CD4-positive, alpha-beta T cell treated with Interleukin-2 at 100 ng/mL for 4 hours (primary cell): ENCODE data around the gene JRKL.

Experiments used
- DNase-seq: peaks from one replicate; pipeline ENCODE4 v3.0.0-alpha.2; 2020; ENCODE audit warnings: low spot score

Gene JRKL

DNA sequence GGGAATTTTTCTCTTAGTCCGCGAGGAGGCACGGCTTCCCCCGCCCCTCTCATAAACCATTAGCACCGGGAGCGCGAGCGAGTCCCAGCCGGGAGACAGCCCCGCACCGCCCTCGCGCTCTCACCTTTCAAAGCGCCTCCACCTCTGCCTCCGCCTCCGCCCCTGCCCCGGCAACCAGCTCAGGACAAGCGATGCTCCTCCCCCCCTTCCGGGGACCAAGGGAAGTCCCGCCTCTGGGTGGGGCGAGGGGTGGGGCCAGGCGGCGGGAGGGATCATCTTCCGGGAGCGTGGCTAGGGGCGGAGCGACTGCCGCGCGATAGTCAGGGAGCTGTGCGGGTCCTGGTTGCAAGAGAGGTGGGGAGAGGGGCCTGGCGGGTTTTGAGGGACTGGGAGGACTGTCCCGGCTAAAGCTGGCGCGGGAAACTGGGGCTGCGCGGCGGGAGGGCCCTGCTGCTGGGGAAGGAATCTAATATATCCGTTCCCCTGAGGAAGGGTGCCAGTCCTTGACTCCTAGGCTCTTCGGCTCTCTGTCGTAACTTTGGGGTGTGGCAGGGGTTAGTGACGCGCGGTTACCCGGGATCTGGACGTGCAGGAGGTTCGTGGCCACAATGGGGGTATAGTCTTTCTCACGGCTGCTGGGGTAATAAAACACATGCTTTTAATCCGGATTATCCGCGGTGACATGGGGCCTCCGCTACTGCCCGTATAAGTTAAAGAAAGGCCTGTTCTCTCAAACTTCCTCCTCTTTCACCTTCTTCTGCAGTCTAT is at the start of gene JRKL, which contains the start of gene CCDC82:
Gene JRKL (plus strand): TSS at position 294 of the 768 bp plus-strand sequence. CDS start 637 bp downstream, outside the sequence.
Gene CCDC82 (minus strand): TSS at position 193 of the 768 bp plus-strand sequence. CDS start 5,165 bp downstream, outside the sequence.
- peak; percentile 98 for DNase-seq

DNA sequence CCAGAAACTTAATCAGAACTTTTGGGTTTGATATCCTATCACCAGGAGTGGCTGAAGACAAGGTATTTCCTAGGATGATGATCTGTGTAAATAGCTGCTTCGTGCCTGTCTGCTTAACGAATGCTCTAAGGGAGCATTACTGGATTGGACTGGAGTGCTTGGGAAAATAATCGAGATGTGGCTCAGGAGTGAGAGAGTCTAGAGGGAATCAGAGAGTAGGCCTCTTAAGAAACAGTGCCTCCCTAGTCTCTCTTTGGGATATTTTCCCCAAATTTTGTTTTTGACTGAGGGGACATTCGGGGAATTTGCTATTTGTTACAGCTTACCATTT is 49.3 kb upstream of the JRKL start:
- no peak for DNase-seq

DNA sequence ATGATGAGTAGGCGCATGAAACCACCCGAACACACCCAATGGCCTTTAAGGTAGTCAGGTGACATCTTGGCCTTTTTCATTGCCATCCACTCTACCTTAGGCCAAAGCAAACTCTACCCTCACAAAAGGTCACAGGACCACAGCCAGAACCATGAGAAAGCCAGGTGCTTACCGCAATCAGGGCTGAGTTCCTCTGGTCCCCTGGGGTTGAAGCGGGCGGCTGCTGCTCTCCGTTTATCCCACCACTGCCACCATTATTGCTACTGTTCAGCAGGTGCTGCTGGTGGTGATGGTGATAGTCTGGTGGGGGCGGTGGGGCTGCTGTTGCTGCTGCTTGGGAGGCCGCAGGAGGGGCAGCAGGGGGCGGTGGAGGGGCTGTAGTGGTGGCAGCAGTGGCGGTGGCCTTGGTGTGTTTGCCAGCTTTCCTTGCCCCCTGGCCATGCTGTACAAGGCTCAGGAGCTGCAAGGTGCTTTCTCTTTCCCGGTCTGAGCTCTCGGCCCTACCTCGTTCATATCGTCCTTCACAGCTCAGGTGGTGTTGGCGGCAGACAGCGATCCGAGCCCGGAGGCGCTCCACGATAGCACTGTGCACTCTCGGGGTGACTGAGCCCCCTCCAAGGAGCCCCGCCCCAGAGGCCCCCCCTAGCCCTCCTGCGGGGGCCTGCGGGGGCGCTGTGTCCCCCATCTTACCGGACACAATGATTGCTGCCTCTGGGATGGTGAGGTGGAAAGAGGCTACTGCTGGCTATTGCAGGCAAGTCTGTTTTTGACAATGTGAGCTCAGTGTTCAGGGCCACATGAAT is 48.4 kb upstream of the JRKL start:
- DNase-seq = peak; percentile 69

DNA sequence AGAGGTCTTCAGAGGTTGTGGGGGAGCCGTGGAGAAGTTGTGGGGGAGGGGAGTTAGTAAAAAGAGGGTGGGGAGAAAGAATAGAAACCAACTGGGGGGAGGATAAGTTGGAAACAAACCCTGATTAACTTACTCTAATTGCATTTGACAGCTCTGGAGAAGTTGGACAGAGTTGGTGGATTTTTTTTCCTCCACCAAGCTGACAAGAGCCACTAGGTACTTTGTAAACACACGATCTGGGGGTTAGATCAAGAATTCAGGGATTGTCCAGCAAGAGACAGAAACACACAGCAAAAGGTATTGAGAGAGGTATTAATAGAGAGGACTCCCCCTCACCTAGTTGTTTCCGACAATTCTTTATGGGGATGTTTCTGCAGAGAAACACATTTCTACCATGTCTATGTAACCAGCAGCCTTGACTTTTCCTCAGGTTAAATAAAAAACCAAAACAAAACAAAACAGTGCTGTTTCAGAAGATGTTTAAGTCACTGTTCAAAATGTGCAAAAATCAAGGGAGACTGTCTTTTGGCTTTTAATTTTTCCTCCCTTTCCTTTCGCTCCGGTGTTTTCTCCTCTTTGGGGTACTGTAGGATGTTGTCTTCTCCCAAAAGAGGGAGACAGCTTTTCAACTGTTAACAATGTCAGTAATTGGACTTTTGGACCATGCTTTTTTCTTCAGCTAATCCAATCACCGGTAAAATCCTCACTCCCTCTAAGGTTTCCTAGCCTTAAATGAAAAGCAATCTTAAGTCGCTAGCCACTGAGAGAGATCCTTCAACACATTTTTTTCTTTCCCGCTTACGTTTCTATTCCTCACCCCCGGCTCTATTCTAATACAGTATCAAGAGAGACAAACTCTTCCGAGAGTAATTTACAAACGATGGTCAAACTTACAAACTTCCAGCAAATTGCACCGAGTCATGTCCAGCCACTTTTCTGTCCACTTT is 47.5 kb upstream of the JRKL start:
- peak; percentile 3 for DNase-seq

DNA sequence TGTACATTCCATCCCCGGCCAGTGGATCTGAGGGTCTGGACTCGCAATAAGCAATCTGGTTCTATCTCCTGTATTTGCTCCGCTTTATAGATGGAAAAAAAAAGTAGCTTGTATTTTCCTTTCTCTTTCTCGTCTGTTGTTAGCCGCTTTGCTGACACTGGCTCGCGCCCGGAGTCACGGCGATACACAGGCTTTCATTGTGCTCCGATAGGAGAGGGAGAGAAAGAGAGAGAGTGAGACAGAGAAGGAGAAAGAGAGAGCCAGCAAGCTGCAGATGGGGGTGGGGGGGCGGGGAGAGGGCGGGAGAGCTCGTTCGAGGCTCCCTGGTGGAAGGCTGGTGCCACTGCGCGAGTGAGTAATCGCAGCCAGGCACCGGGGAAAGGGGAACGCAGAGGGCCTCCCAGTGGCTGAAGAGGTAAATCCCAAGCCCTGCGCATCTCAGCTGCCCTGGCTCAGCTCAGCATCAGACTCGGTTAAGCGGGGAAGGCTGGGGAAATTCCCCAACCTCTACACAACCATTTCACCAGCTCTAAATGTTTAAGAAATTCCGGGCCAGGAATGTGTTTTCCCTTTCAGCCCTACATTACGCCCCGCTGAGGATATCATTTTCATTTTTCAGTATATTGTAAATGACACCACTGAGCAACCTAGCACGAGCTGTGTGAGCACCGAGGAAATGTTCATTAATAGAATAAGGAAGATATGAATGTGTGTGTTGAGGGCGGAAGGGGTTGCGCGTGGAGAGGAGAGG is 46.7 kb upstream of the JRKL start, which contains the start of gene MAML2:
Gene MAML2 (minus strand): TSS at position 235 of the 751 bp plus-strand sequence. CDS start 1,300 bp downstream, outside the sequence.
- peak; percentile 94 for DNase-seq

DNA sequence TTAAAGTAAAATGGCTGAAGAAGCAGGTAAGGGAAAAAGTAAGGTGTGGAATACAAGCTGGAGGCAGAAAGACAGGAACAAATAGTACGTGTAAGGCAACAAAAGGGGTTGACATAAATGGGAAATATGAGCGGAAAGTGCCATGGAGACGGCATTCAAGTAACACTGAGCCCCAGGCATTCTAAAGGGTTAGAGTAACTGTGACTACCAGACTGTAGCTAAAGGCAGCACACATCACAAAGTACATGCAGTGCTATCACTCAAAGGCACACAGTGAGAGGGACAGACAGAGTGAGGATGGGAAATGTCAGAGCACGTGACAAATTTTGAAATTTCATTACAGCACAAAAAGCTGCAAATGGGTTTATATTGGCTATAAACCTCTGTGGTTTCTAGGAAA is 33.0 kb upstream of the JRKL start:
- no peak for DNase-seq

DNA sequence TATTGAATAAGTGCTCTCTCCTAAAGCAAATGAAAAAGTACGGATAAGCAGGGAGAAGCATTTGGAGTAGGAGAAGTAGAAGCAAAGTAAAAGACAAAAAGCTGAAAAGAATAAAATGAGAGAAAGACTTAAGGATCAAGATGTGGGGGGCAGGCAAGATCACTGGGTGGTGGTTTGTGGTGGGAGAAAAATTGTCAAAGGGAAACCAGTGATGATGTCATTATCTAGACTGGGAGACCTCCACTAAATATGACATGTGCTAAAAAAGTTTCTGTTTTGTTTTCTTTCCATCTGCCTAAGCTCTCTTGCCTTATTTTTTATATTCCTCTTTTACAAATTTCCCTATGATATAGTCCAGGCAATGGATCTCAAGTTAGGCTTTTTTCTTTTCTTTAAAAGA is 32.0 kb upstream of the JRKL start:
- DNase-seq = no peak

DNA sequence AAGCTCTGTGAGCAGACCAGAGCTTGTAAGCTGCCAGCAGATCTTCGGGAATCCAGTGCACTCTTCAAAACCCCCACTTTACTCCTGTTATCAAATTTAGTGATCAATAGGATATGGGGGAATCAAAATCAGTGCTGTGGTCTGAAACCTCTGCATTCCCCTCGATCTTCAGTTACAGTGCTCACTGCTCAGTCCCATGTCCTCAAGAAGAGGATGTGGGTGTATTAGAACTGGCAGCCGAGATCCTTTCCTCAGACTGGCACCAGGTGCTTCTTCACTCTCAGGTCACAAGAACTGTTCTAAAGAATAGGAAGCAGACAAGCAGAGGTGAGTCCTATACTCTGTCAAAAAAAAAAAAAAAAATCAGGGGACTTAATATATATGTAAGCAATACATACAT is 31.5 kb upstream of the JRKL start:
- DNase-seq = no peak

DNA sequence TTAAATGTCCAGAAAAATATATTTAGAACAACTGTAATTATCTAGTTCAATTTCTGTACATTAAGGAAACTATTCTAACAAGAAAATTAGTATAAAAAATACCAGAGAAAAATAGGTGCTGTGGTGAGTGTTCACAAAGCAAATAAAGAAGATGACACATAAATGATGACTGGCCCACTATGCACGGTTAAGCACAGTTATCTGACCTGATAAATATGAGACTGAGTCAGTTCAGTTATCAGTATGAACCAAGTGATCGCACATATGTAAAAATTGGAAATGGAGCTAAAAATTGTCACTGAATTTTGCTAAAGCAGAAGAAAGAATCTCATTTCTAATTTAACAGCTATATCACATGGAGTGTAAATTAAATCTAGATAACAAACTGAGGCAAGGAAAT is 28.0 kb upstream of the JRKL start:
- no peak for DNase-seq

DNA sequence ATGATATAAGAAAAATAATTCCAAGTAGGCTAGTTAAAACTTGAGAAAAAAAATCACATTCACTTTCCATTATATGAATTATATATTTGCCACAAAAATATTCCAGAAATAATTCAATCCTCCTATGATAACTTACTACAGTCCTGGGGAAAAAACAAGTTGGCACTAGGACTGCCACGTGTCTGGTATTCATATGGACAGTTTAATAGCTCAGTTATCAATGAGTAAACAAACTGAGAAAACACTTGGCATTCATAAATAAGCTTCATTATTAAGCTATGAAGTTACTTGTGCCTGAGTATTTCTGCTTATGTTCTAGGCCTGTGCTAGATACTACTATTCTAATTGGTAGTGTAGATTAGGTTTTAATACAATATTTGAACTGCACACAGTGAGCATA is 24.3 kb upstream of the JRKL start:
- no peak for DNase-seq

DNA sequence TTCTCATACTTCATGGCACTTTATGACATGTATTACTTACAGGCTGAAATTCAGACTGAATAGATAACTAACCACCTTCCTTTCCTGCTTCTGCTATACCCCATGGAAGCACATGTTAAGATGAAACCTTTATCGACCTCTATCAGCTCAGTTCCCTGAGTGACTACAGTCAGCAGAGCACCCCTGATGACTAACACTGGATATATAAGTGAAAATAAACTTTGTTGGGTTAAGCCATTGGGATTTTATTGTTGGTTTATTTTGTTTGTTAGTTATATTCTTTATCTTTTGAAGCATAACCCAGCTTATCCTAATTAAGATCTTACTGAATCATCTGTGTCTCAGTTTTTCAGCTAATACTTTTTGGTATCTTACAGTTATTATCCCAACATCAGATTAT is 23.8 kb upstream of the JRKL start:
- DNase-seq = no peak

DNA sequence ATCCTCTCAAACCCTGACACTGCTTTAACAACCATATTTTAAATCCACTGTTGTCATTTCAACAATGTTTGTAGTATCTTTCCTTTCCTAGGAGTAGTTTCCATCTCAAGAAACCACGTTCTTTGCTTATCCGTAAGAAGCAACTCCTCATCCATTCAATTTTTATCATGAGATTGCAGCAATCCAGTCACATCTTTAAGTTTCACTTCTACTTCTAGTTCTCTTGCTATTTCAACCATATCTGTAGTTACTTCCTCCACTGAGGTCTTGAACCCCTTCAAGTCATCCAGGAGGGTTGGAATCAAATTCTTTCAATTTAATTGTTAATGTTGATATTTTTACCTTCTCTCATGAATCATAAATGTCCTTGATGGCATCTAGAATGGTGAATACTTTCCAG is 22.5 kb upstream of the JRKL start:
- no peak for DNase-seq

DNA sequence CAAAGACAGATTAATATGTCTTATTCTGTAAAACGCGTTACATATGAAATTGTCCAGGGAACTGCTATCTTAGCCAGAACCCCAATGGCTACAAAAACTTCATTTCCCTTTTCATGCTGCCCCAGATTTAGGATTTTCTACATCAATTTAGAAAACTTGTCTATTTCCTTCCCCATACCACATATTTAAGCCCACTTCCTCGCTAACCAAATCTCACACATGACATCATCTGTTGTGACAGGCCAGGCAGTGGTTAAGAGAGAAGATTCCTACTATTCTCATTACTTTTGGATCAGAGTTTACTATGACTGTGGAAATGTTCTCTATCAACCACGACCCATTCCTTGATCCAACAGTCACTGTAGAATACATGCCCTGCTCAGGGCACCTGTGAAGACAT is 16.0 kb upstream of the JRKL start:
- no peak for DNase-seq

DNA sequence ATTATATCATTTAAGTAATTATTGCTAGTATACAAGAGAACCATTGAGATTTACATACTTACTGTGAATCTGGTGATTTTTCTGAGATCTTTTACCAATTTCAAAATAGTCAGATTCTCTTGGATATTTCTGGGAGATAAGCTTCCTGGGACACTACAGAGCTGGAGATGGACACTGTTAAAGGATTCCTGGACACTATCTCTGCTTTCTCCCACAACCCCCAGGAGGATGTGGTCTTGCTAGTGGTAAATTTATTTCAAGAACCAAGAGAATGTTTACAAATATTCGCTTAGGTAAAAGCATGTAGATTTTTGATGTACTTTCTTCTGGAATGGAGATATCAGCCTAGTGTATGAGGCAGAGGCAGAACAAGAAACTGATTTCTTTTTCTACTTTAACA is 13.0 kb upstream of the JRKL start:
- no peak for DNase-seq

DNA sequence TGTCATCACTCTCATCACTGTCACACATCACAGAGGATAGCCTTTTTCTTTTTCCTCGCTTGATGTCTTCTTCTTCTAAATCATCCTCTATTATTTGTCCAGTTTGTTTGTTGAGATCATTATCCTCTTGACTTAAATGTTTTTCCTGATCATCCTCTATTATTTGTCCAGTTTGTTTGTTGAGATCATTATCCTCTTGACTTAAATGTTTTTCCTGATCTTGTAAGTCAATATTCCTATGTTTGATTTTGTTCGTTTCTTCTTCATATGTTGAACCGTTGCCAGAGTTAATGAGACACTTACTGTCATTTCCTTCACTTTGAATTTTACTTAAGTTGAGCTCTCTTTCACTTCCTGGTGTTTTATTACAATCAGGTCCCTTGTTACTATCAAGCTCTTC is 5.7 kb upstream of the JRKL start:
- DNase-seq = no peak

DNA sequence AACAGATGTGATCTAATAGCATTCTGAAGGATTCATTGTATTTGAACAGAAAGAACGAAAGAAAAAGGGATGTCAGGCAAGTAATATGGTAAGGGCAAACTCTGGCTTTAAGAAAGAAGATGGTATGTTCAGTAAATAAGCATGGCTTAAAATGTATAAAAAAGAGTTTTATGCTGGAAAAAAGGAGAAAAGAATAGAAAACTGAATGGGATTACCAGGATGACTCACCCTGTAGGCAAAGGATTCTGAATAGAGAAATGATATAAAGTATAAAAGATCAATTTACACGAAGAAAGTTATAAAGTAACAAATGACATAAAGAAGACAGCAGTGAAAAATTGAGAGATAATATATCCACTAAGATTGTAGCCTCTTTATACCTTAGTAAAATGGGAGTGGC is 4.6 kb upstream of the JRKL start:
- DNase-seq = no peak

DNA sequence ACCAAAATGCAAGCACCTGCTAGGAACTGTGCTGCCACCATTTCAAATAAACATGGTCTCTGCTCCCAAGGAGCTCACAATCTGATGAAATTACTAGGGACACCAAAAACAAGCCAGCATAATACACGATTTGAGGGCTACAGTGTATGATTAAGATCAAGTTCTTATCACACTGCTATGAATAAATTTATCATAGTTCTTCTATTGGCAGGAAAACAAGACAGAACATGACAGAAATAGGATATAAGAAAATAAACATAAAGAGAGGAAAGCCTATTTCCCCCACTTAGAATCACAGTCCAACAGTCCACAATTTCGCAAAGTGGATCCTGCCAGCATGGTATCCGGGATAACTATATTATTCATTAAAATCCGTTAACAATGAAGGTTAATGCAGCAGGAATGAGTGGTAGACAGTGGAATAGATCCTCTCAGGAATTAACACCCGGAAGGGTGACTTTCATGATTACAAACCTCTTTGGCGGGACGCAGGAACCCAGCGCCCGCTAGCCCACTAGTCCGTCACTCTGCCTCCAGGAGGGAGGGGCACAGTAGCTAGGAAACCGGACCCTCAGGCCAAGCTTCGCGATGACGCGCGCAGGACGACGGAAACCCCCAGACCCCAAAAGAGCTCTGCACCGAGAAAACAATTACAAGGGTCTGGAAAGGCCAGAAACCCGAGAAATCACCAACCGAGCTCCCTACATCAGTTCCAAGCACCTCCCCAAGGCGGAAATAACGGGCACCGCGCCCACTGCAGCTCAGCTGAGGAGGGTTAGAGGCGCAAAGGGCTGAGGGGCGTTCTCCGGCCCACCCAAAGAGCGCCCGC is 708 bp upstream of the JRKL start:
- DNase-seq = no peak

DNA sequence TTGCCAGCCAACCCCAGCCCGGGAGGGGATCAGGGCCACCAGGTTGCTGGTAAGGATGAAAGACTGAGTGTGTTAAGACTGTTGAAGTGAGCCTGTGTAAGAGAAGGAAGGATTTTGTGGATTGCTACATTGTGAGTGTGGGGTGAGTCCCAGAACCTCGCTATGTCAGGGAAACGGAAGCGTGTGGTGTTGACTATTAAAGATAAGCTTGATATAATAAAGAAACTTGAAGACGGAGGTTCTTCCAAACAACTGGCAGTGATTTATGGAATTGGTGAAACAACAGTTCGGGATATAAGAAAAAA is 627 bp downstream of the JRKL start:
- DNase-seq = no peak

DNA sequence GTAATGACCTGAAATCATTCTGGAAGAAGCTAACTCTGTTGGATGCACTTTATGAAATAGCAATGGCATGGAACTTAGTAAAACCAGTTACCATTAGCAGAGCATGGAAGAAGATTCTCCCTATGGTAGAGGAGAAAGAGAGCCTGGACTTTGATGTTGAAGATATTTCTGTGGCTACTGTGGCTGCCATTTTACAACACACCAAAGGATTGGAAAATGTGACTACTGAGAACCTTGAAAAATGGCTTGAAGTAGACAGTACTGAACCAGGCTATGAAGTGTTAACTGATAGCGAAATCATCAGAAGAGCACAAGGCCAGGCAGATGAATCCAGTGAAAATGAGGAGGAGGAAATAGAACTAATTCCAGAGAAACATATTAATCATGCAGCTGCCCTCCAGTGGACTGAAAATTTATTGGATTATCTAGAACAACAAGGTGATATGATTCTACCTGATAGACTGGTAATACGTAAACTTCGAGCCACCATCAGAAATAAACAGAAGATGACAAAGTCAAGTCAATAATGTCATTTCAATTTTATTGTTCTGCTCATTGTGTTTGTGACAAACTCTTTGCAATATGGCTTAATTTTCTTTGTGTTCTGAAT is 2.0 kb downstream of the JRKL start:
- no peak for DNase-seq

DNA sequence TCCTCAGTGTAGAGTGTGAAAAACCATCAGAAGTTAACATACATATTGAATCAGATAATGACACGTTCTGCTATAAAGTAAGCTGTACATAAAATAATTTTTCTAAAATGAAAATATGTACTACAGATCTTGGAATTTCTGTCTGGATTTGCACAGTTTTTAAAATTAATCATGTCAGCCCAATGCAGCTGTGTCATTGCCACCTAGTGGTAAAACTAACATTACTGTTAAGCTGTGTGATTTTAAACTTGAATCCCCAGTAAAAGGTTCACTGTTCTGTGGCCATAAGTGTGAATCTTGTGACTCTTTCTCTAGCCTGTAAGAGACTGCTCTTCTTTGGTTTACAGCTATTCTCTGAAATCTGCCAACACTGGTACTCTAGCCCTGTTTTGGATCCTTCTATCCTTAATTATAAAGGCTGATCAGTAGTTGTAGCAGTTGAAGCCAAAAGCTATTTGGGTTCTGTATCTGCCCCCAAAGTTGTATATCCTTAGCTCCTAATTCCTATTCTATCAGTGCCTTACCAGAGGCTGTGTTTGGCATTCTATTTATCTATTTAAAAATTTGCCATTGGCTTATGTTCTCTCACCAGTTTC is 4.0 kb downstream of the JRKL start:
- peak; percentile 57 for DNase-seq
